OCI-M2 (cell line): ENCODE results near the gene KDM2A.
"Not testable (repeated sequence)": the region's sequence is repeated elsewhere in the genome, so short reads cannot be mapped to it uniquely, and the experiment has no call there.

ENCODE experiments used
- DNase-seq: peaks from one replicate; lab custom pipeline; 2025; ENCODE audit not compliant: unreplicated experiment; lab: John Stamatoyannopoulos, UW

KDM2A gene

DNA sequence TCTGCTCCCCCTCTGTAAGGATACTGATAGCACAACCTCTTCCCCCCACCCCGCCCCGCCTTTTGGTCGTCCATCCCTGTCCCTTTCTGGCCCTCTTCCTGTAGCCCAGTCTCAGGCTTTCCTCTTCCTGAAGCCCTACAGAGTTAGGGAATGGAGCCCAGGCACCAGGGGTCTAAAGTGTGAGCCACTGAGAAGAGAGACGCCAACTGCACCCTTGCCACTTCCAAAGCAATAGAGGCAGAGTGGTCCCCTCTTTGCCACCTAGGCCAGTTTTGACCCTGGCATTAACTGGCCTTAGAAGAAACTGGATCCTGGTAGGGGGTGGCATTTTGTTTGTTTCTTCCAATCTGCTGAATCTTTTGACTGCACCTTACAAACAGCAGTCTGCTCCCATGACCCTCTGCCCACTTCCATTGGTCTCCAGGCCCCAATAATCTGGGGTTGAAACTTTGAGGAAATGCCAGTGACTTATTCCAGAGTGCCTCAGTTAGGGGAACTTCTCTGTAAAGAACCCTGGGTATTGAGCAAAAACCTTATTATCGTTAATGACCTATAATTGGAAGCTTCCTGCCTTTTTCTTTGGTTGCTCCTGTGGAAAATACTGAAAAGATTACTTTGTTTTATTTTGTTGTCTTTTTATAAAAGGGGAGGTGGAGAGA, 137.5 kb downstream of the KDM2A start:
- DNase-seq, result no peak

- no peak for DNase-seq
Observed at GRCh38 chr11:67260406-67260805, 141.3 kb downstream of the KDM2A start.

DNA sequence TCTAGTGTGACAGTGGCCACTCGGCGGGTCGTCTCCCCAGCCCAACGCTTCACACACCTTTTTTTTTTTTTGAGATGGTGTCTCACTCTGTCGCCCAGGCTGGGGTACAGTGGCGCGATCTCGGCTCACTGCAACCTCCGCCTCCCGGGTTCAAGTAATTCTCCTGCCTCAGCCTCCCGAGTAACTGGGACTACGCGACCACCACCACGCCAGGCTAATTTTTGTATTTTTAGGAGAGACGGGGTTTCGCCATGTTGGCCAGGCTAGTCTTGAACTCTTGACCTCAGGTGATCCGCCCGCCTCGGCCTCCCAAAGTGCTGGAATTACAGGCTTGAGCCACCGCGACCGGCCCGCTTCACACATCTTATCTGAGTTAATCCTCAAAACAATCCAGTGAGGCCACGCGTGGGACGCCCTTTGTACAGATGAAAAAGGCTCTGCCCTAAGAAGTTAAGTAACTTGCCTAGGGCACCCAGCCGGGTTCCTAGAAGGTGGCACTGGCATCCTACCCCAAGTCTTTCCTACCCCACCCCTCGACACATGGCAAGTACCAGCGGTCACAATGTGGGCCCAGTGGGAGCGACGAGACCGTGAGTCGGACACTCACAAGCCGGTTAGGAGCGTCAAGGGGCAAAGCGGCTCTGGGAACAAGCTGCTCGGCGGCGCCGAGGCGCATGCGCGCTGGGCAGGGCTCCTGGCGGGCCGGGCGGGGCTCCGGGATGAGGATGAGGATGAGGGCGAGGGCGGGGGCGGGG, 142.0 kb downstream of the KDM2A start:
- not testable (repeated sequence) for DNase-seq

GRCh38 chr11:67261640-67261945, 142.5 kb downstream of the KDM2A start:
- no peak for DNase-seq

GRCh38 chr11:67261946-67262681, 143.1 kb downstream of the KDM2A start:
- no peak for DNase-seq

DNA sequence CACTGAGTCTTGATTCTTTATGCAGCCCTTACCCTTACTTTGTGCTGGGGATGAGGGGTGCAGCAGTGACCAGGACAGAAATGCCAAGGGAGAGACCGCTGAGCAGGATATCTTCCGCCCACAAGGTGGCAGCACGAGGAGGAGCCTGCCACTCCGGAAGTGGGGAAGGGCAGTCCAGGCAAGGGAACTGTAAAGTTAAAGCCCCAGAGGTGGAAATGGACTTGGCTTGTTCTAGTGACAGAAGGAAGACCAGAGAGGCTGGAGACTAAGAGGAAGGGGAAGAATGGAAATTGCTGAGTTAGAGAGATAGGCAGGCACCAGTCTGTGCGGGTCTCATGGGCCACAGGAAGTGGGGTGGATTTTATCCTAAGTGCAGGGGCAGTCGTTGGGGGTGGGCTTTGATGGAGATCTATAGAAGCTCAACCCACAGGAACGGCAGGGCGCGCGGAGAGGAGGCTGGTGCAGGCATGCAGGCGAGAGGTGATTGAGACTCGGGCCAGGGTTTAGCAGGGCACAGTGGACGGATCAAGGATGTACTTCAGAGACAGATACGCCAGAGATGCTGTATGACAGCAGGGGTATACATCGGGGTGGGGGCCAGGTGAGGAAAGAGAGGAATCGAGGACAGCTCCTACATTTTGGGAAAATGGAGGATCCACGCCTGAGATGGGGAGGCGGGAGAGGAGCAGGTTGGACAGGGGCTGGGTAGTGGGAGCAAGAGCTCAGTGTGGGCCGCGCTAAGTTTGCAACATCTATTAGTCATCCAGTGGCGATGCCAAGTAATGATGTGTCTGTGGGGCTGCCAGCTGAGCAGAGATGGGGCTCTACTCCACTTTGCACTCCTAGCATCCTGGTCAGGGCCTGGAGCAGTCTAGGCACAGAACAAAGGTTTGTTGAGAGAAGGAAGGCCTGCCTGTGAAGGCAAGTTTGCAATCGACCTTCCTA, 143.9 kb downstream of the KDM2A start:
- peak; percentile 18 for DNase-seq

DNA sequence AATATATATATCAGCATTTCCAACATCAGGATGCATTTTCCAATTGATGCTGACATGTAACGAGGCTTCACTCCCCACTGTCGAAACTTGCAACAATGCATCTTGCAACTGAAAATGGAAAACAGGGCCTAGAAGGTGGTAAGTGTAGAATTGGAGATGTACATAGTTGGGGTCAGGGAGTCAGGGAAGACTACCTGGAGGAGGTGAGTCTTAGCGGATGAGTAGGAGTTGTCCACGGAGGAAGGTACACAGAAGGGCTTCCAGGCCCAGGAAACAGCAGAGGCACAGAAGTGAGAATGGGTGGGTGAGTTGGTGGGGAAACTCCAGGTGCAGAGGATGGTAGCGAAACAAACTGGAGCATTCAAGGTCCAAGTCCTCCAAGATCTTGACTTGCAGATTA, 145.2 kb downstream of the KDM2A start:
- no peak for DNase-seq

GRCh38 chr11:67264877-67265632, 146.0 kb downstream of the KDM2A start:
- no peak for DNase-seq

DNA sequence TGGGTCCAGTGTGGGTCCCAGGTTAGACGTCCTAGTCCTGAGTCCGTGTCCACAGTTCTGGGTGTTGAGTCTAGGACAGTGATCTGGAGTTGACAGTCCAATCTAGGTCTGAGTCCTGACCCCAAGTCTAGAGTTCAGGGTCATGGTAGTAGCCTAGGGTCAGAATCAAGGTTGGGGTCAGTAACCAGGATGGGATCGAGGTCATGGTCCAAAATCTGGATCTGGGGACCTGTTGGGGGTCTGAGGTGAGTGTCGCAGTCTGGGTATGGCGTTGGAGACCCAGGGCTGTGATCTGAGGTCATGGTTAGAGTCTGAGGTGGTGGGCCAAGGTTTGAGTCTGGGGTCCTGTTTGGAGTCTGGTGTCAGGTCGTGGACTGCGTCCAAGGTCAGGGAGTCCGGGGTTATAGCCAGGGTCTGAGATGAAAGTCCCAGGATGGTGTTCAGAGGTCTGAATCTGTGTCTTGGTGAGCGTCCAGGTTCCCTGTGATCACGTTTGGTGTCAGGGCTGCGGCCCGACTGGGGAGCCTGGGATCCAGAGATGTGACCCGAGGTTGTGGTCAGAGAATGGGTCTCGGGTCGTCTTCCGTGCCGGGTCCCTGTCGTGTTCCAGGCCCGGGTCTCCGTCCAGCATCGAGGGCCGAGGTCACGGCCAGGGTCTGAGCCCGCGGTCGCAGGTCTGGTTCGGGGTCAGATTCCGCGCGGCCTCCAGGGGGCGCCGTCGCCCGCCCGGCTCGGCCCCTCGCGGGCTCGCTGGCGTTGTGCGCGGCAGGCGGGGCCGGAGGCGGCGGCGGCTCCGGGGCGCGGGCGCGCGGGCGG, 146.8 kb downstream of the KDM2A start:
- DNase-seq, result no peak

- no peak for DNase-seq
Observed at GRCh38 chr11:67266449-67267187, 147.6 kb downstream of the KDM2A start, which contains the start of gene GRK2. TSS of gene GRK2 (plus strand) at chr11:67266473. CDS start at chr11:67266700, 227 bp downstream.

GRCh38 chr11:67267188-67268080, 148.4 kb downstream of the KDM2A start:
- DNase-seq, result no peak

- no peak for DNase-seq
Observed at GRCh38 chr11:67268081-67268961, 149.3 kb downstream of the KDM2A start.

- DNase-seq, result no peak
Observed at GRCh38 chr11:67268962-67269268, 149.9 kb downstream of the KDM2A start.

GRCh38 chr11:67269401-67270255, 150.6 kb downstream of the KDM2A start:
- DNase-seq, result no peak

- DNase-seq, result no peak
Observed at GRCh38 chr11:67270256-67271204, 151.5 kb downstream of the KDM2A start.
